HG03521 (cell line): ENCODE results near the gene USF1.

Experiments used
- ATAC-seq: cut with Tn5 transposase; IDR thresholded peaks from one replicate; pipeline ENCODE4 v1.9.1; 2021; ENCODE audit warnings: mild to moderate bottlenecking, moderate library complexity; ENCODE audit not compliant: unreplicated experiment

USF1 gene, protein sequence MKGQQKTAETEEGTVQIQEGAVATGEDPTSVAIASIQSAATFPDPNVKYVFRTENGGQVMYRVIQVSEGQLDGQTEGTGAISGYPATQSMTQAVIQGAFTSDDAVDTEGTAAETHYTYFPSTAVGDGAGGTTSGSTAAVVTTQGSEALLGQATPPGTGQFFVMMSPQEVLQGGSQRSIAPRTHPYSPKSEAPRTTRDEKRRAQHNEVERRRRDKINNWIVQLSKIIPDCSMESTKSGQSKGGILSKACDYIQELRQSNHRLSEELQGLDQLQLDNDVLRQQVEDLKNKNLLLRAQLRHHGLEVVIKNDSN

GRCh38 chr1:161045736-161046604, at the start of gene USF1:
TSS of gene USF1 (minus strand) at chr1:161045977. CDS start at chr1:161043275, 2,702 bp downstream.
- ATAC-seq, result peak; percentile 61

- ATAC-seq, result no peak
These were observed 49.5 kb upstream of the USF1 start for GRCh38 chr1:161095230-161095629.

- no peak for ATAC-seq
These were observed 48.7 kb upstream of the USF1 start for GRCh38 chr1:161094481-161094880.

GRCh38 chr1:161092621-161093028, 46.8 kb upstream of the USF1 start:
- no peak for ATAC-seq

DNA sequence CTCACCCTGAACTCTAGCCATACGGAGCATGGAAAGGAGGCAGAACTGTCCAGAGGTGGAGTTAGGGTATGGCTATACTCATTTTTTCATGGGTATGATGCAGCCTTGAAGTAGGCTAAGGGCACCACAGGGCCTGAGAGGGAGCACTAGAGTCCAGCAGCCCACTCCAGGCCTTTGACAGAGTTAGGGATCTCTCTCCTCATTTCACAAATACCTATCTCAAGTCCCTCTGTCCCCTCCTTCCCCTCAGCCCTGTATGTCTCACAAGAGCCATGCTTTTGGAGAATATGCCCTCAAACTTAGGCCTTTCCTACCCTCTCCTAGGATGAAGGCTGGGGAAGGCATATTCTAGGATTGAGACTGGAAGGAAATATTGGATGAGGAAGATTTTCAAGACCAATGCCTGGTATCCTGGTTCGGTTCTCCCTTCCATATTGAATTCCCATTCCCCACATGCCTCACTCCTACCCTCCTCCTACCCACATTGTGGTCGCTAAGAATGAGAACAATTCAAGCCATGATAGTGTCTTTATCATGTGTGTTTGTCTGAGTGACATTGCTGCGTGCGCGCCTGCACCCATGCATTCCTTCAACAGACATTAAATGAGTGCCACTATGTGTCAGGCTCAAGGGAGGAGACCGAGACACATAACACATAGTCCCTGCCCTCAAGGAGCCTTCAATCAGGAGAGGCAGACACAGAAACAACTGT, 46.2 kb upstream of the USF1 start:
- ATAC-seq, result no peak

DNA sequence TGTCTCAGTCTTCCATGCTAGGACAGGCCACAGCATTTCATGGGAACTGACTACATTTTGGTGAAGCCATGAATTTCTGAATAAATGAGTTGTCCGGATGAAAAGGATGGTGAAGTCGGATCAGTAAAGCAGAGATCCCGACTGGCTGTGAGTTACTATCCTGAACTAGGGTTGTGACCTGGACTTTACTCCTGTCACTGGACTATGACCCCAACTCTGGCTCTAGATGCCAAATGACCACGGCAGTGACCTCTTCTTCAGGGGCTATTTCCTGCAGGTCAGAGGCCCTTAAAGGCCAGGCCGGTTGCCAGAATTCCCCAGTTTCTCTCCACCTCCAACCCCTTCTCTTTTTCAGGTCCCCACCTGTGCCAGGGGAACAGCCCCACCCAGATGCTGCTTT, 45.3 kb upstream of the USF1 start:
- ATAC-seq, result no peak

GRCh38 chr1:161090617-161091016, 44.8 kb upstream of the USF1 start:
- no peak for ATAC-seq

GRCh38 chr1:161089938-161090337, 44.2 kb upstream of the USF1 start:
- no peak for ATAC-seq

DNA sequence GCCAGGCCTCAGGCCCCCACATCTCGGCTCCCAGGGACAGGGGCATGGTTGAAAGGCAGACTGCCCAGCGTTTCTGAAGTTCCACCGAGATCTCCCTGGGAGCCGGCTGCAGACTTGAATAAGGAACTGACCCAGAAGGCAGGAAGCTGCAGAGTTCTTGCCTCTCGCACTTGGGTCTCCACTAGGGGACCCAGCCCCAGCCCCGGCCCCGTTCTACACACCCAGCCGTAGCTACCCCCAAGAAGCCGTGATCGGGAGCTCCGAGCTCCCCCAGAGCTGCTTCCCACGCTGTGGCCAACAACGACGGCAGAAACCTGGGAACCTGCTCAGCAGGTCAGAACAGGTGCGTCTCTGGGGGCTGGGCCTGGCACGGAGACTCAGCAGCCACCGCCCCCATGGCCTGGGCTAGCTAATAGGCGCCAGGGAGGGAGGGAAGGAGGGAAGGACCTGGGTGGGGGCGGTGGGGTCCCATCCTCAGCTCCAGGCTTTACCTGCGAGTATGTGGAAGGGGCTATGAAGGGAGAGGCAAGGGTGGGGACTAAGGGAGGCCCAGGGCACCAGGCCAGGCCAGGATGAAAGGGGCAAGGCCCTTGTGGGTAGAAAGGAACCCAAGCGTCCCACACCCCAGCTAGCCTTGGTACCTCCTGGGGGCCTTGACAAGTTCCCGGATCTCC, 43.6 kb upstream of the USF1 start, which contains the start of gene NECTIN4:
Gene NECTIN4, minus strand, starts transcription at position 308 of the 674 bp plus-strand sequence. Its CDS starts 262 bp downstream, at position 46.
- ATAC-seq, result no peak

- ATAC-seq, result no peak
These were observed 42.9 kb upstream of the USF1 start for GRCh38 chr1:161088587-161089110.

DNA sequence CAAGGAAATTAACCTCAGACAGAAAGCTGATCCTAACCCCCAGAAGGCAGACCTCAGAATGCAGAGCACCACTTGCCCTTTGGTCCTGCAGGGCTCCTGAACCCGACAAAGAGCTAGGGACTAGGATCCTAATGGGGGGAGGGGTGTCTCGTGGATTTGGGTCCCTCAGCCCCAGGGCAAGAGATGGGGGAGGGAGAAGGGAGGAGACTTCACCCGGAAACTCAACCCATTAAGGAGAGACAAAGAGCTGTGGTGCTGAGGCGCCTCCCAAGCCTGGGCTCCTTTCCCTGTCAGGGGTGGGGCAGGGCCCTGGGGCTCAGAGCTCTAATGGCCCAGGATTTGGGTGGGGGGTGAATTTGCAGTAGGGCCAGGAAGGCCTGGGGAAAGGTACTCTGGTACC, 40.7 kb upstream of the USF1 start:
- ATAC-seq, result no peak

DNA sequence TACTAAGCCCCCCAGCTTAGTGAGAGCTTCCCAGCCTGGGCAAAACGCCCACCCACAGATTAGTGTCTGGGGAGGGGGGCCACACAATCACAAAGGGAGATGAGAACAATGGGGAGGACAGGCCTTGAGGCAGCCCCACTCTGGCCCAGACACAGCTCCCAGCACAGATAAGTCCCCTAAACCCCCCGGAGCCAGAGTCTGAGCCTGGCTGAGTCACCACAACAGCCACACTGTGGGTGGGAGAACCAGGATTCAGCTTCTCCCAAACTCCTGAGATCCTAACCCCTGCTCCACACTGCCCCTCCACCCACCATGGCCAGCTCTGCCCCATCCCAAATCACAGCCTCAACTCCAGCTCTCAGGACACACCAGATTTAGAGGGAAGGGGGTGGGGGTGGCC, 39.4 kb upstream of the USF1 start:
- no peak for ATAC-seq

DNA sequence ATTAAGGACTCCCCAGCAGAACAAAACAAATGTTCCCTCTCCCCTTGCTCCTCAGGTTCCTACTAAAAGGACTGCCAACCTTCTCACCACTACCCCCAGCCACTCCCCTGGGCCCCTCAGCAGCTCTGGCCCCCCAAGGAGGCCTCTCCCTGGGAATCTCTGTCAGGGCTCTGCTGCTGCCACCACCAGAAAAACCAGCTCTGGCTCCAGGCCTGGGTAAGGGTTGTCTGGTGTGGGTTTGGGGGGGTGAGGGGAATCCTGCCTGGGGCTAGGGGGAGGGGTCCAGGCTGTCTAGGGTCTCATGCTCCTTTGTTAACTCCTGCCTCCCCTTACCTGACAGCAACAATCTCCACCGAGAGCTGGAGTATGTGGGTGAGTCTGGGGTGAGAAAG, 38.8 kb upstream of the USF1 start:
- ATAC-seq, result no peak

DNA sequence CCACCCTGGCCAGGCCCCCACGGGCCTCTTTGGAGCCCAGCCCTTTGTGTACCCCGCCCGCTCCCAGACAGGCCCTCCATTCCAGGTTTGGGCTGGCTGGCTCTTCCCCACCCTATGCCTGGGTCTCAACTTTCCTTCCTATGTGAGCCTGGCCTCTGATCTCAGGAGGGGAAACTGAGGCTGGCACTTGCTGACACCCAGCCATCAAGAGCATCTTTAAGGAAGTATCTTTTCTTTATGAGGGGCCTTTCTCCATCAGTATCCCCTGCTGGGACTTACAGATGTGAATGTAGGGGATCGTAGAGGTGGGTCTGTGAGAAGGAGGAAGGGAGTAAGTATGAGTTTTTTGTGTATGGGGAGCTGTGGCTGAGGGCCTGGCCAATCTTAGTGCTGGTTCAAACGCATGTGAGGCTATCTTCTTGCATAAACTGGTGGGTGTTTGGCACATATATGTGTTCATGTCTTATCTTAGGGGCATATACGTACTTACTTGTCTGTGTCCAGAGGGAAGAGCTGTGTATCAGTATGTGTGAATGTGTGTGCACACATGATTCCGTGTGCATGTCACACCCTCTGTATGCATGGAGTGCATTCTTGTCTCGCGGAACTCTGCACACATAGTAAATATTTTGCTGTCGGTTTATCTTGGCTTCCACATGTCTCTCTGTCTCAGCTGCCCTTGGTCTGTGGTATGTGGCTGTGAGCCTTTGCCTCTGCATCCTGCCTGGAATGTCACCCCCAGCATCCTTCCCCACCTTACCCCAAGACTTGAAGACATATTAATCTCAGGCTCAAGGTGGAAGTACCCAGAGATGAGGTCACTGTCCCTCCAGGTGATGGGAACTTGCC, 38.2 kb upstream of the USF1 start:
- no peak for ATAC-seq

- no peak for ATAC-seq
These were observed 37.4 kb upstream of the USF1 start for GRCh38 chr1:161082996-161083747.

DNA sequence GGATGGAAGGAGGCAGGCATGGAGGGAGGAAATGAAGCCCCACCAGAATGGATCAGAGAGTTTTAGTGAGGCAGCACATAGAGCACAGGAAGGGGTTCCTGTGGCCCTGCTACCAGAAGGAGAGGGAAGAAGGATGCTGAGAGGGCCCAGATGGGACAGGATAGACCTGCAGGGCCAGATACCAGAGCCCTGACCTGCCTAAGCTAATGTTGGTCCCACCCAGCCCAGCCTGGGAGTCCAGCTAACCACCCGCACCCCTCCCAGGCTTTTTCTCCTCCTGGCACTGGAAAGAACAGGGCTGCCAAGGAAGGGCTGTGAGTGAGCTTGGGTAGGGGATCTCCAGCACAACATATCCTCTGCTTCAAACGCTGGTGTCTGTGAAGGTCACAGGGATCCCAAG, 36.7 kb upstream of the USF1 start:
- ATAC-seq, result no peak

DNA sequence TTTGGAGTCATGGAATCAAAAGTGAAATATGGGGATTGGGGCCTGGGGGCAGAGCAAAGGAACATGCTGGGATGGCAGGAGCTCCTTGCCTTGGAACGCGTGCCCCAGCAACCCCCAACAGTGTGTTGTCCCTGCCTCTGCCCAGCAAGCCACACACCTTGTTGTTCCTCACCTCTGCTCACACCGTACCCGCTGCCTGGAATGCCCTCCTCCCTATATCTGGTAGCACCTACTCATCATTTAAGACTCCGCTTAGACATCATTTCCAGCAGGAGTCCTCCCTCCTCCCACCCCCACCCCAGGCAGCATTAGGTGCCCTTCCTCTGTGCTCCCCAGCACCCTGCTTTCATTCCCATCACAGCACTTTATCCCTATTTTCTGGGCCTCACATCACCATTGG, 35.7 kb upstream of the USF1 start:
- ATAC-seq, result no peak

DNA sequence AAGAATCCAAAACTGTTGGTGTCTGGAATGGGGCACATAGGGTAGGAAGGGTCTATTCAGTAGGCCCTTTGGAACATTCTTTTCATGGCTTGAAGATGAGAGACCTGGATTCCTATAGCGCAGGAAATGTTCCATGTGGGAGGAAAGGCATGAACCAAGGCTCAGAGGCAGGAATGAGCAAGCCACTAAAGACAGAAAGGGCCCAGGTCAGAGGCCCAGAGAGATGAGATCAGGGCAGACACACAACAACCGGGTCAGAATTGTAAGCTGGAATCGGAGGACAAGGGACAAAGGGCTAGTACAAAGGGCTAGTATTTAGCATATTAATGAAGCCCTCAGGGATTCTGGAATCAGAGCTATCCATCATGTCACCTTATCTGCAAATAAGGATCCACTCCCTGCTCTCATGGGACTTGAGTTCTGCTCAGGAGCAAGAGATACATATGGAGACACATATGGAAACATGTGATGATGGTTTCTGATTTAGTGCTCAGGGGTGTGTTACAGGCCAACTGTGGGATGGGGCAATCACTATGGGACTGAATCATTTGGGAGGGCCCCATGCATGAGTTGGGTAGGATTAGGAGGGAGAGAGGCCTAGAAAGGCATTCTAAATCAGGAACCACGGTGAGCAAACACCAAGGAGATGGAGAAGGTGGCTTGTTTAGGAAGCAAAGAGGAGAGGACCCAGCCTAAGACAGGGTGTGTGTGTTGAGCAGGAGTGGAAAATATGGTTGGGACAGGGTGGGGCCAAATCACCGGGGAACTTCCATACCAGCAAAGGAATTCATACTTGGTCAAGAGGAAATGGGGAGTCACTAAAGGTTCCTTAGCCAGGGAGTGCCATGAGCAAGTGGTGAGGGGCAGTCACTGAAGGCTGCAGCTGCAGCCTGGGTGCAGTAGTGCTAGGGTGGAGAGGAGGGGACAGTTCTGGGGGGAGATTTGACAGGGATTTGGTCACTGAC, 34.9 kb upstream of the USF1 start:
- ATAC-seq, result no peak
